ENCODE measurements around the gene ARID1A.

DNA sequence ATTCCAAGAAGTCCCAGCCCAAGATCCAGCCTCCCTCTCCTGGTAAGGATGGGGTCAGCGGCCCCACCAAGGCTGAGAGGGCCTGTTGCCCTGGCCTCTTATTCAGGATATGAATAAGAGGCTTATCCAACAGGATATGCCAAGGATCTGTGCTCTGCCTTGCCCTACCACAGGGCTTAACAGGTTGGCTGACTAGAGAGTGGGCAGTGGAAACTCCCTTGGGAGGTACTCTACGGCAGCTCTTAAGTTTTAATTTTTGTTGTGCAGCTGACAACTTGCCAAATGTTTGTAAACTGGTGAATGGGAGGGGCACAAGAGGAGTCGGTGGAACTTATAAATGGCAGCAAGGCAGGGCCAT is 75.4 kb downstream of the ARID1A start:
- no peak for TF ChIP-seq EZH2 (IDR thresholded peaks at IDR 0.05; ENCODE audit: borderline replicate concordance, low read length)
- TF ChIP-seq, protein P1, sequence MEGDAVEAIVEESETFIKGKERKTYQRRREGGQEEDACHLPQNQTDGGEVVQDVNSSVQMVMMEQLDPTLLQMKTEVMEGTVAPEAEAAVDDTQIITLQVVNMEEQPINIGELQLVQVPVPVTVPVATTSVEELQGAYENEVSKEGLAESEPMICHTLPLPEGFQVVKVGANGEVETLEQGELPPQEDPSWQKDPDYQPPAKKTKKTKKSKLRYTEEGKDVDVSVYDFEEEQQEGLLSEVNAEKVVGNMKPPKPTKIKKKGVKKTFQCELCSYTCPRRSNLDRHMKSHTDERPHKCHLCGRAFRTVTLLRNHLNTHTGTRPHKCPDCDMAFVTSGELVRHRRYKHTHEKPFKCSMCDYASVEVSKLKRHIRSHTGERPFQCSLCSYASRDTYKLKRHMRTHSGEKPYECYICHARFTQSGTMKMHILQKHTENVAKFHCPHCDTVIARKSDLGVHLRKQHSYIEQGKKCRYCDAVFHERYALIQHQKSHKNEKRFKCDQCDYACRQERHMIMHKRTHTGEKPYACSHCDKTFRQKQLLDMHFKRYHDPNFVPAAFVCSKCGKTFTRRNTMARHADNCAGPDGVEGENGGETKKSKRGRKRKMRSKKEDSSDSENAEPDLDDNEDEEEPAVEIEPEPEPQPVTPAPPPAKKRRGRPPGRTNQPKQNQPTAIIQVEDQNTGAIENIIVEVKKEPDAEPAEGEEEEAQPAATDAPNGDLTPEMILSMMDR (conservative IDR thresholded peaks at IDR 0.05 in 1 of 2, IDR thresholded peaks at IDR 0.05 in 1 of 2; ENCODE audit: extremely low read depth in 1 of 2, insufficient read depth in 1 of 2, low read depth in 1 of 2, low read length in 2 of 2): no peak
